ENCODE measurements around the gene CD99L2.

Gene CD99L2

DNA sequence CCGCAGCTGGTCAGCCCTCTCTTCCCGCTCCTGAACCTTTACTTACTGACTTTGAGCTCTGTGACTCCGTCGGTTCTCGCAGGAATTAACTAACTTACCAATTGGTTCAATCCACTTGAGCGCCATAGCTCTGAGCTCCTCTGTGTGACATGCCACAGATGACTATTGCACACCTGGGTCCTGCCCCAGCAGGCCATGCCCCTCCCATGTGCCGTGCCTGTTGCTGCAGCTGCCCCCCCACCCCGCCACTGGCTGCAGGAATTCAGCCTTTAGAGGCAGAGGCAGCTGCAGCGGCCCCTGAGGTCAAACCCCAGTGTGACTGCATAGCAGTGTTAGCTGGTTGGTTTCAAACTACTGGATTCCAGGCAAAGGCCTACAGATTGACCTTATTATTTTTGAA, 134.7 kb downstream of the CD99L2 start:
- DNase-seq (ENCODE audit: low spot score) = no peak

DNA sequence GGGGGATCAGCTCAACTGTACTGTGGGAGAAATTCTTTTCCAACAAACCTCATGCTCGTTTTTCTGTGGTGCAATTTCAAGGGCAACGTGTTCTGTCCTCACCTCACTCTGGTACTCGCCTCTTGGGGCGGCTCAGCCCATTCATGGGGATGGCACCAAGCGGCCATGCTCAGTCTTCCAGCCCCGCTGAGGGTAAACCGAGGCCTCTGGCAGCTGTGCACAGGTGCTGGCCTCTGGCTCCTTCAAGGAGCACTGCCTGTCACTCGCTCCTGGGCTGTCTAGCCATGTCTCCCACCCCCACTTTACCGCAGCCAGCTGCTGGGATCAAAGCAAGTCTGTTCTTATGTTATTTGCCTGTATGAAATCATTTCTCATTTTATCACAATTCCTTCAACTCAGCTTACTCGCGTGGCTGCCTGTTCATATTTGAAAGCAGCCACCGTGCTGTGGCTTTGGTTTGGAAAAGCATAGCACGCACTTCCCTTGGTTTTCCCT, 135.1 kb downstream of the CD99L2 start:
- DNase-seq (ENCODE audit: low spot score) = no peak

- no peak for DNase-seq (ENCODE audit: low spot score)
These were observed 136.0 kb downstream of the CD99L2 start for GRCh38 chrX:150762258-150763165.

DNA sequence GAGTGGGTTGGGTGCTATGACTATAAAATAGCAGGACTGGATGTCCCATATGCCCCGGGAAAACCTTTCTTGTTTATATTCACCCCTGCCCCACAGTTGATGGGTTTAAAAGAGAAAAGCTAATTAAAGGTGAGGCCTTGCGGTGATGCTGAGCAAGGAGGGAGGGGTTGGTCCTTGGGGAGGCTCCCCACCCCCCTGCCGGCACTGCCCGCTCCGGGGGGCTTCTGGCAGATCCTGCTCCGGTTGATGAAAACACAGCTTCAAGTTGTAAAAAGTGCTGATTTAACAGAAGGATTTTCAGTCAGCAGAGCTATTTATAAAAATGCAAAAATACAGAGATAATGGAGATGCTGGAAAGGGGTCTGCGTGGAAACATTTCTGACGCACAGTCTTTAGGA, 136.7 kb downstream of the CD99L2 start:
- no peak for DNase-seq (ENCODE audit: low spot score)

GRCh38 chrX:150761176-150761818, 137.2 kb downstream of the CD99L2 start:
- DNase-seq (ENCODE audit: low spot score) = no peak

GRCh38 chrX:150759568-150760416, 138.7 kb downstream of the CD99L2 start:
- no peak for DNase-seq (ENCODE audit: low spot score)

- DNase-seq (ENCODE audit: low spot score) = no peak
These were observed 141.1 kb downstream of the CD99L2 start for GRCh38 chrX:150757371-150757770.

- no peak for DNase-seq (ENCODE audit: low spot score)
These were observed 144.5 kb downstream of the CD99L2 start for GRCh38 chrX:150753968-150754367.

GRCh38 chrX:150753357-150753756, 145.1 kb downstream of the CD99L2 start:
- no peak for DNase-seq (ENCODE audit: low spot score)

DNA sequence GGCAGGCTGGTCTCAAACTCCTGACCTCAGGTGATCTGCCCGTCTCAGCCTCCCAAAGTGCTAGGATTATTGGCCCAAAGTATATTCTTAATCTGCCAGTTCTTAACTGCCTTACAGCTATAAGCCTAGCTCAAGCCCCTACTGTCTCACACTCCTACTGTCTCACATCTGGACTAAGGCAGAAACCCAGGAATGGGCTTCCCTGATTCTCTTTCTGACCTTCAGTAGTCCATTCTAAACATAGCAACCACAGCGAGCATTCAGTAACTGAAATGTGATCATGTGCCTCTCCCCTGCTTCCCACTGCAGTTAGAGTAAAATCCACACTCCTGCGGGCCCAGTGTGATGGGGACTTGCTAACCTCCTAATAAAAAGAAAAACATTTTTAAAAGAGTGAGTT, 146.3 kb downstream of the CD99L2 start:
- no peak for DNase-seq (ENCODE audit: low spot score)

DNA sequence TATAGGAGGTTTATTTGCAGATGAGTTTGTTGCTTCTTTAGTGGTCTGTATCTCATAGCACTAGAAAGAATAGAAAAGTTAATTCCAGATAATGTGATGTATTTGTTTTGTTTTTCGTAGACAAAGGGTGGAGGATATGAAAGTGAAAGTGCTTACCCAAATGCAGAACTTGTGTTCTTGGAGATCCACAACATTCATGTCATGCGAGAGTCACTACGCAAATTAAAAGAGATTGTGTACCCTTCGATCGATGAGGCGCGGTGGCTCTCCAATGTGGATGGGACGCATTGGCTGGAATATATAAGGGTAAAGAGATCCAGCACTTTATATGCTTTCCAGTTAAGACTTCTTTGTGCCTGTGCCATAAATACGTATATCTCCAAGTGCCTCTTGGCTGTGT, 162.0 kb downstream of the CD99L2 start:
- no peak for DNase-seq (ENCODE audit: low spot score)

DNA sequence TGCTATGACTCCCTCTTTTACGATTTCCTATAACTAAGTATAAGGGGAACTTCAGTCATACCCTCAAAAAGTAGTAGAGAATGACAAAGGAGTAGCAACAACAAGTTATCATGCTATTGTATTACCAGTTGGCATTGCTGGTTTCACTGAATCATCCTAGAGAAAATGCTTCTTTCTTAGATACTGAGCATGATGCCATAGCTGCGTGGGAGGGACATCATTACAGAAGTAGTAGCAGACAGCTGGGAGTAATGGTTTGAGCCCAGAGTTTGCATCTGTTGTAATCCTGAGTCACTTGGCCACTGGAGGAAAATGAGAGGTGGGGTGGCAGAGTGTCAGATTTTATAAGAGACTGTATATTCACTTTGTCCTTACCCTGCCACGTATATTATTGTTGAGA, 166.7 kb downstream of the CD99L2 start:
- no peak for DNase-seq (ENCODE audit: low spot score)

DNA sequence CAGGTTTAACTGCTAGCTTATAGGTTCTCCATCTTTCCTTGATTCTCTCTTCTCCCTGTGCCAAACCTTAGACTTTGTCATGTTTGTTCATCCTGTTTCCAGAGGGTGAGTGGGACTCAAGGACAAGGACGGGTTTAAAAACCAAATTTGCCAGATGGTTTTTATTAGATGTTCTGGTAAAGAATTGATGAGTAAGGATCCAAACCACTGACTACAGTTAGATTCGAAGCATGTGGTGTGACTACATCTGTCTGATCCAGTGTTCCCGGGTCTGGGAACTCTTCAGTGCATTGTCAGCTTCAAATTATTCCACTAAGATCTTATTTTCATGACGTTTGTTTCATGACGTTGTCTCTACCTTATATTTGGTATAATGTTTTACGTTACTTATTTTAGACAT, 167.7 kb downstream of the CD99L2 start:
- DNase-seq (ENCODE audit: low spot score) = no peak

- DNase-seq (ENCODE audit: low spot score) = no peak
These were observed 168.5 kb downstream of the CD99L2 start for GRCh38 chrX:150729956-150730355.

DNA sequence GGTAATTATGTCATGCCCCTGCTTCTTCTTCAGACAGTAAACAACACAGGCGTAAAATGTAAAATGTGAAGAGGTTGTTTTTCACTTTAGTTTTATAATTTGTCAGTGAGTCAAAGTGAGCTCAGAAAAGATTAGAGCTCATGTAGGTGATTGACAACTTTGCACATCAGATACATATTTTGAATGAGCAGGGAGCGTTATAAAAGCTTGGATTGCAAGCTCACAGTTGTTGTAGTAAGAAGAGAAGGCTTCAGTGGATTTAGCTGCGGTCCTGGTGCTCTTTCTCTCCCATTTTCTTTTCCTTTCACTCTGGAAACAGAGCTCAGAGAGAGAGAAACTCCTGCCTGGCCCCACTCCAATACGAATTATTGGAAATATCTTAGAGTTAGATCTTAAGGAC, 178.8 kb downstream of the CD99L2 start:
- DNase-seq (ENCODE audit: low spot score) = no peak
